Measurements from ENCODE around the gene CAMK1D.

- TF ChIP-seq POLR2A (IDR thresholded peaks at IDR 0.05): no peak
- TF ChIP-seq CTCF (IDR thresholded peaks at IDR 0.05): no peak
These were observed 299.8 kb downstream of the CAMK1D start for GRCh38 chr10:12649012-12649584.
